K562 (cell line): ENCODE measurements around the gene RPS19. TPM values are rescaled to one million over a fixed set of nuclear protein-coding genes. Genes with fewer than 3 reads are reported as not detected.
A peak's percentile ranks its signal among the peaks of the same experiment; 100 is the strongest.

ENCODE experiments used
- DNMT1 ChIP-seq: fragments of 450-650 bp; IDR thresholded peaks from 2 replicates; pipeline ENCODE4 v1.6.1; 2016; ENCODE audit warnings: antibody characterized with exemption, mild to moderate bottlenecking
- ERF ChIP-seq: fragments of 450-650 bp; formaldehyde crosslinking; IDR thresholded peaks from 2 replicates; pipeline ENCODE4 v1.4.0; 2020; ENCODE audit warnings: mild to moderate bottlenecking, mixed read lengths
- HNRNPL ChIP-seq: fragments of 200-400 bp; formaldehyde crosslinking; IDR thresholded peaks from 2 replicates; pipeline ENCODE4 v1.6.1; 2017; ENCODE audit warnings: low read depth, mild to moderate bottlenecking, low read length
- IRF2 ChIP-seq: sonication (generic); formaldehyde crosslinking; IDR thresholded peaks from 2 replicates; pipeline ENCODE4 v1.8.1; 2022; ENCODE audit warnings: mild to moderate bottlenecking, missing genetic modification reagents
- L3MBTL2 ChIP-seq: fragments of 450-650 bp; IDR thresholded peaks from 2 replicates; pipeline ENCODE4 v1.6.1; 2016; ENCODE audit warnings: mild to moderate bottlenecking, moderate library complexity
- MBD2 ChIP-seq: sonication (generic); IDR thresholded peaks from 2 replicates; pipeline ENCODE4 v1.6.1; 2016; ENCODE audit warnings: low read depth, borderline replicate concordance
- OTX1 ChIP-seq: fragments of 450-650 bp; formaldehyde crosslinking; IDR thresholded peaks from 2 replicates; pipeline ENCODE4 v1.4.0; 2022; ENCODE audit warnings: mild to moderate bottlenecking
- PHB ChIP-seq: fragments of 250-450 bp; sonication (Bioruptor Pico); IDR thresholded peaks from 2 replicates; pipeline ENCODE4 v1.5.0; 2021
- PHF20 ChIP-seq: fragments of 450-650 bp; IDR thresholded peaks from 2 replicates; pipeline ENCODE4 v1.6.1; 2018; ENCODE audit not compliant: partially characterized antibody
- PRMT5 ChIP-seq: sonication (generic); formaldehyde crosslinking; IDR thresholded peaks from 2 replicates; pipeline ENCODE4 v1.5.0; 2020; ENCODE audit warnings: missing genetic modification reagents
- RBM22 ChIP-seq: fragments of 200-400 bp; formaldehyde crosslinking; IDR thresholded peaks from 2 replicates; pipeline ENCODE4 v1.6.1; 2018; ENCODE audit warnings: low read length, low read depth; ENCODE audit not compliant: poor library complexity, severe bottlenecking
- RUNX1 ChIP-seq: sonication (generic); IDR thresholded peaks from 2 replicates; pipeline ENCODE4 v1.6.1; 2016; ENCODE audit warnings: antibody characterized with exemption, low read depth
- SRSF3 ChIP-seq: fragments of 200-400 bp; formaldehyde crosslinking; IDR thresholded peaks from 2 replicates; pipeline ENCODE4 v1.6.1; 2016; ENCODE audit warnings: mild to moderate bottlenecking, low read length, moderate library complexity; ENCODE audit not compliant: insufficient read depth
- TEAD2 ChIP-seq: fragments of 450-650 bp; IDR thresholded peaks from 2 replicates; pipeline ENCODE4 v1.6.1; 2016; ENCODE audit warnings: missing genetic modification characterization, control low read depth, missing compliant biosample characterization
- XRCC3 ChIP-seq: fragments of 450-650 bp; IDR thresholded peaks from 2 replicates; pipeline ENCODE4 v1.6.1; 2017; ENCODE audit warnings: mild to moderate bottlenecking, moderate library complexity
- ZNF668 ChIP-seq: fragments of 250-450 bp; sonication (Bioruptor Pico); IDR thresholded peaks from 2 replicates; pipeline ENCODE4 v1.8.0; 2022; ENCODE audit warnings: mild to moderate bottlenecking, inconsistent platforms
- ZNF785 ChIP-seq: fragments of 250-450 bp; sonication (Bioruptor Pico); IDR thresholded peaks from 2 replicates; pipeline ENCODE4 v1.4.0; 2020; ENCODE audit warnings: mild to moderate bottlenecking
- polyA plus RNA-seq, 8 experiments: library from polyadenylated mRNA; depleted of rRNA in 4 of 8; stranded (reverse) in 5 of 8; unstranded in 3 of 8; fragments of >200 nt; fragmentation: Nextera tagmentation in 2 of 8; fragmentation: Illumina TruSeq in 1 of 8; extraction: Ambion mirVana in 2 of 8; extraction: Trizol in 1 of 8; gene quantifications; 2 replicates each; pipeline versions ENCODE4 v1.2.1 to v1.2.3, GENCODE V29; 2011 to 2014; ENCODE audit warnings: inconsistent platforms in 1 of 8, missing spikeins in 1 of 8
- total RNA-seq, 7 experiments: library from RNA; depleted of rRNA in 6 of 7; stranded (reverse); fragments of >200 nt in 6 of 7; fragmentation: Illumina TruSeq in 2 of 7; extraction: Trizol in 2 of 7; gene quantifications; 2 replicates each; pipeline versions ENCODE4 v1.2.1 to v1.2.3, GENCODE V29; 2011 to 2021; ENCODE audit warnings: low replicate concordance in 1 of 7
- TF ChIP-seq, protein P1 (sequence below), 2 experiments: IDR thresholded peaks; 2 replicates each; pipeline ENCODE4 v1.6.1; 2011; ENCODE audit warnings: borderline replicate concordance in 1 of 2, control low read depth in 1 of 2, low read depth in 1 of 2, low read length in 1 of 2, mild to moderate bottlenecking in 1 of 2, mixed read lengths in 1 of 2, moderate library complexity in 1 of 2; ENCODE audit not compliant: insufficient read depth in 1 of 2, insufficient read length in 1 of 2, poor library complexity in 1 of 2, severe bottlenecking in 1 of 2; ENCODE audit errors: extremely low read depth in 1 of 2
- TF ChIP-seq, protein P2 (sequence below): fragments of 450-650 bp; IDR thresholded peaks from 2 replicates; pipeline ENCODE4 v1.6.1; 2014; ENCODE audit warnings: low read depth, mild to moderate bottlenecking, moderate library complexity, borderline replicate concordance
- TF ChIP-seq, protein P3 (sequence below), 2 experiments: fragments of 250-450 bp in 1 of 2; fragments of 450-650 bp in 1 of 2; sonication (Bioruptor Pico) in 1 of 2; IDR thresholded peaks; 2 replicates each; pipeline versions ENCODE4 v1.6.1 to v1.8.0; 2016 to 2021; ENCODE audit warnings: mild to moderate bottlenecking in 2 of 2, moderate library complexity in 2 of 2, missing compliant biosample characterization in 1 of 2, missing genetic modification characterization in 1 of 2

The RPS19 gene
- total and polyA plus RNA-seq, 9 of the 15 experiments (the other 6 are each of a cell fraction or from before 2014, with no cell fraction given): 1,964 to 3,408 (median 2,747) TPM

DNA sequence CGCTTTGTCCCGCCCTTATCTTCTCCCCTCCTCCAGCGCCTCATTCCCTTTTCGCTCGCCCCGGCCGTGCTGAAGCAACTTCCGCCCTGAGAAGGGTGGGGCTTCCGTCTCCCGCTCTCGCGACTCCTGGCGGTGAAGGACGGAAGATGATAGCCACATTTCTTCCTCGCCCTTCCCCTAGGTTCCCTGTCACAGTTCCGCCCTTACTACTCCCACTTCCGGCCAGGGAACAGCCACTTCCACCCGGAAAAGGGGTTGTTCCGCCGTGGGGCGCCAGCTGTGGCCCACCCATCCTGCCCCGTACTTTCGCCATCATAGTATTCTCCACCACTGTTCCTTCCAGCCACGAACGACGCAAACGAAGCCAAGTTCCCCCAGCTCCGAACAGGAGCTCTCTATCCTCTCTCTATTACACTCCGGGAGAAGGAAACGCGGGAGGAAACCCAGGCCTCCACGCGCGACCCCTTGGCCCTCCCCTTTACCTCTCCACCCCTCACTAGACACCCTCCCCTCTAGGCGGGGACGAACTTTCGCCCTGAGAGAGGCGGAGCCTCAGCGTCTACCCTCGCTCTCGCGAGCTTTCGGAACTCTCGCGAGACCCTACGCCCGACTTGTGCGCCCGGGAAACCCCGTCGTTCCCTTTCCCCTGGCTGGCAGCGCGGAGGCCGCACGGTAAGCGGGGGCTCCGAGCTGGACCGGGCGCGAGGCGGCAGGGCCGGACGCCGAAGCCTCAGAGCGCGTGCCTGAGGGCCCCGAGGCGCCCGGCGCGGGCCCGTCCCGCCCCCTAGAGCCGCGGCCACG, at the start of gene RPS19 (continued):
- 0 out of 2 replicates have a peak, but pooled peaks have one; percentile 5 for TF ChIP-seq ERF (CRISPR knock-in tag)
- TF ChIP-seq OTX1: peak; percentile 87; the same call in 1 of the 2 replicates
- no peak for TF ChIP-seq ZNF785 (CRISPR knock-in tag)
- TF ChIP-seq IRF2: no peak
- TF ChIP-seq, protein P1, sequence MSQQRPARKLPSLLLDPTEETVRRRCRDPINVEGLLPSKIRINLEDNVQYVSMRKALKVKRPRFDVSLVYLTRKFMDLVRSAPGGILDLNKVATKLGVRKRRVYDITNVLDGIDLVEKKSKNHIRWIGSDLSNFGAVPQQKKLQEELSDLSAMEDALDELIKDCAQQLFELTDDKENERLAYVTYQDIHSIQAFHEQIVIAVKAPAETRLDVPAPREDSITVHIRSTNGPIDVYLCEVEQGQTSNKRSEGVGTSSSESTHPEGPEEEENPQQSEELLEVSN (IDR thresholded peaks at IDR 0.05; ENCODE audit: borderline replicate concordance in 1 of 2, extremely low read depth in 1 of 2, insufficient read depth in 1 of 2, insufficient read length in 1 of 2, low read depth in 1 of 2, low read length in 1 of 2, poor library complexity in 1 of 2, severe bottlenecking in 1 of 2): peak; percentile 55 to 66
- TF ChIP-seq MBD2: peak; percentile 91
- no peak for TF ChIP-seq PRMT5 (CRISPR knock-in tag)
- TF ChIP-seq, protein P2, sequence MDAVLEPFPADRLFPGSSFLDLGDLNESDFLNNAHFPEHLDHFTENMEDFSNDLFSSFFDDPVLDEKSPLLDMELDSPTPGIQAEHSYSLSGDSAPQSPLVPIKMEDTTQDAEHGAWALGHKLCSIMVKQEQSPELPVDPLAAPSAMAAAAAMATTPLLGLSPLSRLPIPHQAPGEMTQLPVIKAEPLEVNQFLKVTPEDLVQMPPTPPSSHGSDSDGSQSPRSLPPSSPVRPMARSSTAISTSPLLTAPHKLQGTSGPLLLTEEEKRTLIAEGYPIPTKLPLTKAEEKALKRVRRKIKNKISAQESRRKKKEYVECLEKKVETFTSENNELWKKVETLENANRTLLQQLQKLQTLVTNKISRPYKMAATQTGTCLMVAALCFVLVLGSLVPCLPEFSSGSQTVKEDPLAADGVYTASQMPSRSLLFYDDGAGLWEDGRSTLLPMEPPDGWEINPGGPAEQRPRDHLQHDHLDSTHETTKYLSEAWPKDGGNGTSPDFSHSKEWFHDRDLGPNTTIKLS: peak; percentile 96
- TF ChIP-seq PHF20: peak; percentile 95
- no peak for TF ChIP-seq ZNF668
- TF ChIP-seq PHB (CRISPR knock-in tag): no peak
- TF ChIP-seq DNMT1: no peak; the same call in 1 of the 2 replicates
- no peak for TF ChIP-seq TEAD2 (tag)
- TF ChIP-seq, protein P3, sequence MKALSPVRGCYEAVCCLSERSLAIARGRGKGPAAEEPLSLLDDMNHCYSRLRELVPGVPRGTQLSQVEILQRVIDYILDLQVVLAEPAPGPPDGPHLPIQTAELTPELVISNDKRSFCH (CRISPR knock-in tag; IDR thresholded peaks at IDR 0.05): no peak
- TF ChIP-seq, protein P3 (tag; IDR thresholded peaks at IDR 0.05): 0 out of 2 replicates have a peak, but pooled peaks have one; percentile 35
- TF ChIP-seq SRSF3: no peak
- no peak for TF ChIP-seq RBM22
- TF ChIP-seq L3MBTL2: peak; percentile 84
- peak; percentile 85; the same call in 1 of the 2 replicates for TF ChIP-seq RUNX1
- no peak; the same call in 1 of the 2 replicates for TF ChIP-seq HNRNPL
- TF ChIP-seq XRCC3: no peak
